ENCODE measurements around the gene RBM33. TPM values are rescaled to one million over a fixed set of nuclear protein-coding genes. Genes with fewer than 3 reads are reported as not detected.

RBM33 gene
- total and polyA plus RNA-seq, 3 experiments from 2014 or later, result 68.5 to 71.6 (median 68.7) TPM

GRCh38 chr7:155770241-155770640 lies 125.8 kb downstream of the RBM33 start:
- Histone ChIP-seq H3K9me3 (ENCODE audit: low read length) (no peaks in the 10 kb centered on the region), H3K4me1 (ENCODE audit: insufficient read depth, low read length) (no peaks in the 10 kb centered on the region), H3K27me3 (ENCODE audit: insufficient read depth, low read length, poor library complexity, severe bottlenecking) (no peaks in the 10 kb centered on the region), H3K36me3 (ENCODE audit: insufficient read depth, low read length) (peaks cover 80% of the 10 kb centered on the region), H3K27ac (ENCODE audit: low read depth, low read length) (no peak overlapping the region), H3K4me3 (ENCODE audit: low read length) (no peak overlapping the region)
- H3K27me3 Mint-ChIP-seq, result peaks cover 0 to 2% of the 10 kb centered on the region in 2 donors
- POLR2A ChIA-PET, result interaction anchor here (0.6 kb wide), 1 partner anchor 126 kb away, joined by 4 read pairs; the partner anchor contains the start of gene RBM33
- no peak for DNase-seq
- H3K4me3 Mint-ChIP-seq, result no peak overlapping the region
- H3K9me3 Mint-ChIP-seq, result no peaks in the 10 kb centered on the region
- peaks cover 0 to 96% (median 13%) of the 10 kb centered on the region in 3 donors for H3K36me3 Mint-ChIP-seq
- CTCF ChIA-PET, result interaction anchor here (0.5 to 6.5 kb wide), 3 partner anchors 29 to 857 kb away, joined by 3 to 88 read pairs (median 3); no protein-coding TSS in a partner anchor
- H3K27ac Mint-ChIP-seq, result peak overlapping the region in 2 of 8 donors; percentile 64 to 93
- H3K4me1 Mint-ChIP-seq, result peaks cover 5 to 9% (median 5%) of the 10 kb centered on the region in 3 donors

- H3K36me3 Mint-ChIP-seq, result peaks cover 4 to 96% (median 19%) of the 10 kb centered on the region in 3 donors
- H3K27me3 ChIP-seq (ENCODE audit: insufficient read depth, low read length, poor library complexity, severe bottlenecking), result no peaks in the 10 kb centered on the region
- peaks cover 0 to 1% (median 0%) of the 10 kb centered on the region in 3 donors for H3K4me1 Mint-ChIP-seq
- H3K4me3 ChIP-seq (ENCODE audit: low read length), result no peak overlapping the region
- H3K36me3 ChIP-seq (ENCODE audit: insufficient read depth, low read length), result peaks cover 74% of the 10 kb centered on the region
- no peak overlapping the region for H3K27ac Mint-ChIP-seq
- POLR2A ChIA-PET, result no interaction called here
- H3K9me3 Mint-ChIP-seq, result no peaks in the 10 kb centered on the region
- H3K9me3 ChIP-seq (ENCODE audit: low read length), result no peaks in the 10 kb centered on the region
- H3K4me1 ChIP-seq (ENCODE audit: insufficient read depth, low read length), result no peaks in the 10 kb centered on the region
- peaks cover 0 to 2% of the 10 kb centered on the region in 2 donors for H3K27me3 Mint-ChIP-seq
- CTCF ChIA-PET, result interaction anchor here (1.0 kb wide), 1 partner anchor 175 kb away, joined by 4 read pairs; no protein-coding TSS in a partner anchor
- no peak overlapping the region for H3K4me3 Mint-ChIP-seq
- DNase-seq, result no peak
- H3K27ac ChIP-seq (ENCODE audit: low read depth, low read length), result no peak overlapping the region
These were observed 129.1 kb downstream of the RBM33 start for GRCh38 chr7:155773531-155773930.

- no peak overlapping the region for H3K27ac Mint-ChIP-seq
- no peaks in the 10 kb centered on the region for H3K9me3 ChIP-seq (ENCODE audit: low read length)
- no peak for DNase-seq
- peaks cover 60% of the 10 kb centered on the region for H3K36me3 ChIP-seq (ENCODE audit: insufficient read depth, low read length)
- no peaks in the 10 kb centered on the region for H3K27me3 ChIP-seq (ENCODE audit: insufficient read depth, low read length, poor library complexity, severe bottlenecking)
- H3K4me3 ChIP-seq (ENCODE audit: low read length), result no peak overlapping the region
- peaks cover 0 to 2% of the 10 kb centered on the region in 2 donors for H3K27me3 Mint-ChIP-seq
- peaks cover 0 to 1% (median 0%) of the 10 kb centered on the region in 3 donors for H3K4me1 Mint-ChIP-seq
- peaks cover 4 to 93% (median 16%) of the 10 kb centered on the region in 3 donors for H3K36me3 Mint-ChIP-seq
- H3K4me1 ChIP-seq (ENCODE audit: insufficient read depth, low read length), result no peaks in the 10 kb centered on the region
- POLR2A ChIA-PET, result no interaction called here
- no peaks in the 10 kb centered on the region for H3K9me3 Mint-ChIP-seq
- H3K27ac ChIP-seq (ENCODE audit: low read depth, low read length), result no peak overlapping the region
- CTCF ChIA-PET, result no interaction called here
- no peak overlapping the region for H3K4me3 Mint-ChIP-seq
These were observed 130.5 kb downstream of the RBM33 start for GRCh38 chr7:155774947-155775346.

GRCh38 chr7:155775691-155776090 lies 131.2 kb downstream of the RBM33 start:
- Mint-ChIP-seq H3K36me3 (peaks cover 4 to 93% (median 18%) of the 10 kb centered on the region in 3 donors), H3K9me3 (no peaks in the 10 kb centered on the region), H3K4me3 (no peak overlapping the region), H3K27ac (peak overlapping the region in 1 of 8 donors; percentile 43), H3K4me1 (peaks cover 0 to 1% (median 0%) of the 10 kb centered on the region in 3 donors), H3K27me3 (peaks cover 0 to 2% of the 10 kb centered on the region in 2 donors)
- H3K4me3 ChIP-seq (ENCODE audit: low read length), result no peak overlapping the region
- peaks cover 53% of the 10 kb centered on the region for H3K36me3 ChIP-seq (ENCODE audit: insufficient read depth, low read length)
- no peak for DNase-seq
- ChIA-PET CTCF (interaction anchor here (3.8 kb wide), 1 partner anchor 9 kb away, joined by 17 read pairs; no protein-coding TSS in a partner anchor), POLR2A (no interaction called here)
- no peaks in the 10 kb centered on the region for H3K27me3 ChIP-seq (ENCODE audit: insufficient read depth, low read length, poor library complexity, severe bottlenecking)
- H3K4me1 ChIP-seq (ENCODE audit: insufficient read depth, low read length), result no peaks in the 10 kb centered on the region
- no peak overlapping the region for H3K27ac ChIP-seq (ENCODE audit: low read depth, low read length)
- no peaks in the 10 kb centered on the region for H3K9me3 ChIP-seq (ENCODE audit: low read length)

- ChIA-PET CTCF (interaction anchor here (3.8 kb wide), 1 partner anchor 10 kb away, joined by 17 read pairs; no protein-coding TSS in a partner anchor), POLR2A (no interaction called here)
- H3K9me3 ChIP-seq (ENCODE audit: low read length), result no peaks in the 10 kb centered on the region
- H3K4me3 ChIP-seq (ENCODE audit: low read length), result no peak overlapping the region
- H3K4me1 Mint-ChIP-seq, result no peaks in the 10 kb centered on the region
- H3K36me3 Mint-ChIP-seq, result peaks cover 8 to 95% (median 26%) of the 10 kb centered on the region in 3 donors
- no peak overlapping the region for H3K27ac Mint-ChIP-seq
- H3K4me3 Mint-ChIP-seq, result no peak overlapping the region
- no peak for DNase-seq
- no peaks in the 10 kb centered on the region for H3K4me1 ChIP-seq (ENCODE audit: insufficient read depth, low read length)
- peaks cover 45% of the 10 kb centered on the region for H3K36me3 ChIP-seq (ENCODE audit: insufficient read depth, low read length)
- no peak overlapping the region for H3K27ac ChIP-seq (ENCODE audit: low read depth, low read length)
- peaks cover 0 to 2% of the 10 kb centered on the region in 2 donors for H3K27me3 Mint-ChIP-seq
- no peaks in the 10 kb centered on the region for H3K9me3 Mint-ChIP-seq
- no peaks in the 10 kb centered on the region for H3K27me3 ChIP-seq (ENCODE audit: insufficient read depth, low read length, poor library complexity, severe bottlenecking)
These were observed 132.1 kb downstream of the RBM33 start for GRCh38 chr7:155776606-155777005.

GRCh38 chr7:155778349-155778748 lies 133.9 kb downstream of the RBM33 start:
- peaks cover 0 to 3% (median 0%) of the 10 kb centered on the region in 3 donors for H3K4me1 Mint-ChIP-seq
- no peak for DNase-seq
- no peak overlapping the region for H3K4me3 ChIP-seq (ENCODE audit: low read length)
- peak overlapping the region in 1 of 8 donors; percentile 32 for H3K27ac Mint-ChIP-seq
- no peaks in the 10 kb centered on the region for H3K9me3 Mint-ChIP-seq
- POLR2A ChIA-PET, result no interaction called here
- H3K9me3 ChIP-seq (ENCODE audit: low read length), result no peaks in the 10 kb centered on the region
- H3K27me3 Mint-ChIP-seq, result peaks cover 0 to 4% of the 10 kb centered on the region in 2 donors
- no peaks in the 10 kb centered on the region for H3K4me1 ChIP-seq (ENCODE audit: insufficient read depth, low read length)
- no peak overlapping the region for H3K27ac ChIP-seq (ENCODE audit: low read depth, low read length)
- H3K4me3 Mint-ChIP-seq, result no peak overlapping the region
- CTCF ChIA-PET, result interaction anchor here (3.8 kb wide), 1 partner anchor 11 kb away, joined by 17 read pairs; no protein-coding TSS in a partner anchor
- no peaks in the 10 kb centered on the region for H3K27me3 ChIP-seq (ENCODE audit: insufficient read depth, low read length, poor library complexity, severe bottlenecking)
- H3K36me3 ChIP-seq (ENCODE audit: insufficient read depth, low read length), result peaks cover 39% of the 10 kb centered on the region
- peaks cover 8 to 96% (median 31%) of the 10 kb centered on the region in 3 donors for H3K36me3 Mint-ChIP-seq

- H3K36me3 ChIP-seq (ENCODE audit: insufficient read depth, low read length), result peaks cover 20% of the 10 kb centered on the region
- ChIA-PET POLR2A (no interaction called here), CTCF (interaction anchor here (1.7 kb wide), 1 partner anchor 182 kb away, joined by 5 read pairs; no protein-coding TSS in a partner anchor)
- Mint-ChIP-seq H3K4me1 (peaks cover 0 to 6% (median 1%) of the 10 kb centered on the region in 3 donors), H3K36me3 (peaks cover 16 to 86% (median 36%) of the 10 kb centered on the region in 3 donors), H3K4me3 (no peak overlapping the region), H3K9me3 (no peaks in the 10 kb centered on the region), H3K27ac (no peak overlapping the region), H3K27me3 (peaks cover under 1 to 2% of the 10 kb centered on the region in 2 donors)
- H3K4me3 ChIP-seq (ENCODE audit: low read length), result no peak overlapping the region
- H3K27ac ChIP-seq (ENCODE audit: low read depth, low read length), result no peak overlapping the region
- no peaks in the 10 kb centered on the region for H3K27me3 ChIP-seq (ENCODE audit: insufficient read depth, low read length, poor library complexity, severe bottlenecking)
- H3K4me1 ChIP-seq (ENCODE audit: insufficient read depth, low read length), result no peaks in the 10 kb centered on the region
- H3K9me3 ChIP-seq (ENCODE audit: low read length), result no peaks in the 10 kb centered on the region
- DNase-seq, result no peak
These were observed 136.4 kb downstream of the RBM33 start for GRCh38 chr7:155780884-155781283.

- Histone ChIP-seq H3K27me3 (ENCODE audit: insufficient read depth, low read length, poor library complexity, severe bottlenecking) (no peaks in the 10 kb centered on the region), H3K4me1 (ENCODE audit: insufficient read depth, low read length) (no peaks in the 10 kb centered on the region), H3K4me3 (ENCODE audit: low read length) (no peak overlapping the region), H3K9me3 (ENCODE audit: low read length) (no peaks in the 10 kb centered on the region), H3K27ac (ENCODE audit: low read depth, low read length) (no peak overlapping the region), H3K36me3 (ENCODE audit: insufficient read depth, low read length) (peaks cover 15% of the 10 kb centered on the region)
- POLR2A ChIA-PET, result no interaction called here
- no peak for DNase-seq
- Mint-ChIP-seq H3K27me3 (peaks cover 2 to 6% of the 10 kb centered on the region in 2 donors), H3K27ac (no peak overlapping the region), H3K36me3 (peaks cover 16 to 81% (median 36%) of the 10 kb centered on the region in 3 donors), H3K4me3 (no peak overlapping the region), H3K4me1 (peaks cover 3 to 11% (median 7%) of the 10 kb centered on the region in 3 donors), H3K9me3 (no peaks in the 10 kb centered on the region)
- CTCF ChIA-PET, result no interaction called here
These were observed 137.0 kb downstream of the RBM33 start for GRCh38 chr7:155781433-155781832.

Data from CD8-positive, alpha-beta memory T cell (primary cell).